ENCODE data around the gene CYP8B1. TPM values are rescaled to one million over a fixed set of nuclear protein-coding genes. Genes with fewer than 3 reads are reported as not detected.
"Not testable (repeated sequence)": the region's sequence is repeated elsewhere in the genome, so short reads cannot be mapped to it uniquely, and the experiment has no call there.

Gene CYP8B1
- total RNA-seq, 1 experiment from 2014 or later, result not detected

- DNase-seq (ENCODE audit: unreplicated experiment), result no peak
Observed at GRCh38 chr3:42886294-42886822, 10.7 kb upstream of the CYP8B1 start.

GRCh38 chr3:42884324-42884723 lies 8.6 kb upstream of the CYP8B1 start:
- CTCF ChIA-PET, result no interaction called here
- Mint-ChIP-seq H3K27me3 (ENCODE audit: insufficient read depth, unreplicated experiment) (peaks cover 32% of the 10 kb centered on the region), H3K4me1 (ENCODE audit: insufficient read depth, unreplicated experiment) (peaks cover 6% of the 10 kb centered on the region), H3K9me3 (ENCODE audit: unreplicated experiment) (no peaks in the 10 kb centered on the region), H3K36me3 (ENCODE audit: insufficient read depth, unreplicated experiment) (no peaks in the 10 kb centered on the region), H3K4me3 (ENCODE audit: unreplicated experiment) (no peak overlapping the region), H3K27ac (ENCODE audit: low read depth, unreplicated experiment) (no peak overlapping the region)
- no peak for DNase-seq (ENCODE audit: unreplicated experiment)
- no peak for TF ChIP-seq CTCF (IDR thresholded peaks at IDR 0.05; ENCODE audit: unreplicated experiment)
- intact Hi-C loops (cut with micrococcal nuclease), result loop anchor here (5.0 kb wide), 2 partner anchors 337 to 382 kb away; partner anchors contain the start of gene VIPR1
- BruUV-seq (replicated peaks), result no TSS peak
- POLR2A ChIA-PET, result no interaction called here

More at GRCh38 chr3:42886294-42886822, 10.7 kb upstream of the CYP8B1 start:
- intact Hi-C loops (cut with micrococcal nuclease), result no loop called here
- ChIA-PET CTCF (no interaction called here), POLR2A (no interaction called here)
- Mint-ChIP-seq H3K36me3 (ENCODE audit: insufficient read depth, unreplicated experiment) (no peaks in the 10 kb centered on the region), H3K27me3 (ENCODE audit: insufficient read depth, unreplicated experiment) (peaks cover 35% of the 10 kb centered on the region), H3K4me1 (ENCODE audit: insufficient read depth, unreplicated experiment) (peaks cover under 1% of the 10 kb centered on the region), H3K27ac (ENCODE audit: low read depth, unreplicated experiment) (no peak overlapping the region), H3K4me3 (ENCODE audit: unreplicated experiment) (no peak overlapping the region), H3K9me3 (ENCODE audit: unreplicated experiment) (no peaks in the 10 kb centered on the region)
- no TSS peak for BruUV-seq (replicated peaks)
- no peak for TF ChIP-seq CTCF (IDR thresholded peaks at IDR 0.05; ENCODE audit: unreplicated experiment)

- DNase-seq (ENCODE audit: unreplicated experiment); CTCF ChIA-PET; H3K4me3 Mint-ChIP-seq (ENCODE audit: unreplicated experiment); BruUV-seq (replicated peaks); POLR2A ChIA-PET; H3K4me1 Mint-ChIP-seq (ENCODE audit: insufficient read depth, unreplicated experiment); H3K36me3 Mint-ChIP-seq (ENCODE audit: insufficient read depth, unreplicated experiment); H3K27ac Mint-ChIP-seq (ENCODE audit: low read depth, unreplicated experiment); H3K9me3 Mint-ChIP-seq (ENCODE audit: unreplicated experiment): not testable (repeated sequence)
- peaks cover 23% of the 10 kb centered on the region for H3K27me3 Mint-ChIP-seq (ENCODE audit: insufficient read depth, unreplicated experiment)
- intact Hi-C loops (cut with micrococcal nuclease), result loop anchor here (5.0 kb wide), 2 partner anchors 336 to 381 kb away; partner anchors contain the start of gene VIPR1
Observed at GRCh38 chr3:42883251-42883930, 7.7 kb upstream of the CYP8B1 start.

- peaks cover 6% of the 10 kb centered on the region for H3K4me1 Mint-ChIP-seq (ENCODE audit: insufficient read depth, unreplicated experiment)
- DNase-seq (ENCODE audit: unreplicated experiment), result peak; percentile 74
- peak; percentile 88 for TF ChIP-seq CTCF (IDR thresholded peaks at IDR 0.05; ENCODE audit: unreplicated experiment)
- CTCF ChIA-PET, result interaction anchor here (0.5 to 2.4 kb wide), 23 partner anchors 9 to 634 kb away, joined by 3 to 15 read pairs (median 3); no protein-coding TSS in a partner anchor
- BruUV-seq (replicated peaks), result no TSS peak
- H3K9me3 Mint-ChIP-seq (ENCODE audit: unreplicated experiment), result no peaks in the 10 kb centered on the region
- intact Hi-C loops (cut with micrococcal nuclease), result loop anchor here (1.0 to 5.0 kb wide), 5 partner anchors 50 to 379 kb away; partner anchors contain the start of gene VIPR1
- H3K27me3 Mint-ChIP-seq (ENCODE audit: insufficient read depth, unreplicated experiment), result peaks cover 12% of the 10 kb centered on the region
- POLR2A ChIA-PET, result interaction anchor here (0.6 kb wide), 1 partner anchor 273 kb away, joined by 3 read pairs; no protein-coding TSS in a partner anchor
- H3K36me3 Mint-ChIP-seq (ENCODE audit: insufficient read depth, unreplicated experiment), result no peaks in the 10 kb centered on the region
- peak overlapping the region; percentile 63 for H3K4me3 Mint-ChIP-seq (ENCODE audit: unreplicated experiment)
- peak overlapping the region; percentile 21 for H3K27ac Mint-ChIP-seq (ENCODE audit: low read depth, unreplicated experiment)
Observed at GRCh38 chr3:42880601-42881451, 5.1 kb upstream of the CYP8B1 start.

Data from MCF 10A (cell line).